GM23248 (cell line): ENCODE results near the gene NHERF1. TPM values are rescaled to one million over a fixed set of nuclear protein-coding genes. Genes with fewer than 3 reads are reported as not detected.

Experiments used
- DNase-seq: peaks from one replicate; pipeline ENCODE4 v3.0.0-alpha.2; 2015
- H2AFZ ChIP-seq: fragments of 200-600 bp; sonication (generic); 2 replicates; pipeline ENCODE4 v1.6.1; 2016; ENCODE audit warnings: antibody characterized with exemption
- H3F3A ChIP-seq: fragments of 200-600 bp; sonication (generic); 2 replicates; pipeline ENCODE4 v1.6.1; 2016; ENCODE audit warnings: mild to moderate bottlenecking, antibody characterized with exemption, mixed run types; ENCODE audit not compliant: insufficient read depth
- H3K27ac ChIP-seq: fragments of 200-600 bp; sonication (generic); 2 replicates; pipeline ENCODE4 v1.5.1; 2016; ENCODE audit warnings: mild to moderate bottlenecking
- H3K27me3 ChIP-seq: fragments of 200-600 bp; sonication (generic); replicated peaks from 2 replicates; pipeline ENCODE4 v1.6.1; 2016; ENCODE audit warnings: mild to moderate bottlenecking; ENCODE audit not compliant: insufficient read depth
- H3K36me3 ChIP-seq: fragments of 200-600 bp; sonication (generic); 2 replicates; pipeline ENCODE4 v1.6.1; 2016; ENCODE audit warnings: low read depth, mild to moderate bottlenecking
- H3K4me1 ChIP-seq: fragments of 200-600 bp; sonication (generic); 2 replicates; pipeline ENCODE4 v1.6.1; 2016; ENCODE audit warnings: mild to moderate bottlenecking; ENCODE audit not compliant: insufficient read depth
- H3K4me2 ChIP-seq: fragments of 200-600 bp; sonication (generic); one replicate; pipeline ENCODE4 v1.6.1; 2016; ENCODE audit warnings: mild to moderate bottlenecking; ENCODE audit not compliant: unreplicated experiment
- H3K4me3 ChIP-seq: fragments of 200-600 bp; sonication (generic); 2 replicates; pipeline ENCODE4 v1.5.1; 2016; ENCODE audit warnings: mild to moderate bottlenecking
- H3K79me2 ChIP-seq: fragments of 200-600 bp; sonication (generic); 2 replicates; pipeline ENCODE4 v1.6.1; 2016; ENCODE audit warnings: mild to moderate bottlenecking; ENCODE audit not compliant: insufficient read depth
- H3K9ac ChIP-seq: fragments of 200-600 bp; sonication (generic); 2 replicates; pipeline ENCODE4 v1.6.1; 2016; ENCODE audit warnings: mild to moderate bottlenecking
- H3K9me2 ChIP-seq: fragments of 200-600 bp; sonication (generic); 2 replicates; pipeline ENCODE4 v1.6.1; 2016; ENCODE audit warnings: mixed run types, mild to moderate bottlenecking, moderate library complexity; ENCODE audit not compliant: insufficient read depth
- H3K9me3 ChIP-seq: fragments of 200-600 bp; sonication (generic); one replicate; pipeline ENCODE4 v1.6.1; 2017; ENCODE audit warnings: low read depth
- H4K20me1 ChIP-seq: fragments of 200-600 bp; sonication (generic); 2 replicates; pipeline ENCODE4 v1.6.0; 2016; ENCODE audit not compliant: insufficient read depth
- EZH2 ChIP-seq: fragments of 200-600 bp; sonication (generic); IDR thresholded peaks from 2 replicates; pipeline ENCODE4 v1.6.1; 2018; ENCODE audit warnings: antibody characterized with exemption, mild to moderate bottlenecking; ENCODE audit not compliant: insufficient read depth, poor library complexity, severe bottlenecking
- EZH2phosphoT487 ChIP-seq: fragments of 200-600 bp; sonication (generic); IDR thresholded peaks from 2 replicates; pipeline ENCODE4 v1.6.1; 2018; ENCODE audit warnings: antibody characterized with exemption, moderate library complexity, mild to moderate bottlenecking, low read depth; ENCODE audit not compliant: insufficient read depth
- WGBS, 2 experiments: methylation state at CpG; one replicate each; pipeline ENCODE4 v1.1.6; 2015 to 2017; ENCODE audit warnings: low lambda C conversion rate in 2 of 2, low coverage in 1 of 2; ENCODE audit errors: missing lambda C conversion rate in 2 of 2; 5-methylcytosine and 5-hydroxymethylcytosine counted together
- in situ Hi-C: fragments of 300-500 bp; cut with MboI; formaldehyde crosslinking; loops from 2 replicates; pipeline ENCODE4 v1.15.0; 2020
- polyA plus RNA-seq: library from polyadenylated mRNA; unstranded; fragments of >200 nt; fragmentation: Nextera tagmentation; extraction: Ambion mirVana; gene quantifications from 2 replicates; pipeline ENCODE4 v1.2.1, GENCODE V29; 2016
- total RNA-seq: library from RNA; depleted of rRNA; stranded (reverse); fragments of >200 nt; shearing (Covaris generic); gene quantifications from 2 replicates; pipeline ENCODE4 v1.2.3, GENCODE V29; 2014

NHERF1 gene
- total and polyA plus RNA-seq, 2 experiments from 2014 or later = 8.0 to 9.1 TPM

DNA sequence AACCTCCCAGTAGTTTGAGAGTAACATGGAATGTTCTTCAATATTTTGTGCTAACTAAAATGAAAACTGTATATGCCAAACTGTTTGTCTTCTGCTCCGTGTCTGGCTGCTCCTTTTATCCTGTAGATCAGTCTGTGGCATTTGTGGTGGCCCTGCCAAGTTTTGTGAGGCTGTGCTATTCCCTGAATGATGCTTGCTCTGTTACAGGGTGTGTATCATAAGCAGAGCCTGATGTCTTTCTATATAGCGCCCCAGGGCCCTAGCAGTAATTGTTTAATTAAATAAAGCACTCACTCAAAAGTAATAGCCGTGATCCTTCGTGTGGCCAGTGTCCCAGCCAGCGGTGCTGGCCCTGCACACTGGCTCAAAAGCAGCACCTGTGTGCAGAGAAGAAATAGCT, 55.5 kb downstream of the NHERF1 start:
- Histone ChIP-seq H4K20me1 (no peaks in the 10 kb centered on the region), H3K9me2 (no peaks in the 10 kb centered on the region), H3F3A (no peaks in the 10 kb centered on the region), H3K9ac (no peak overlapping the region), H3K4me1 (no peaks in the 10 kb centered on the region), H3K4me2 (no peak overlapping the region), H2AFZ (no peak overlapping the region), H3K27ac (no peak overlapping the region), H3K27me3 (no peaks in the 10 kb centered on the region), H3K36me3 (no peaks in the 10 kb centered on the region), H3K9me3 (no peaks in the 10 kb centered on the region), H3K79me2 (no peaks in the 10 kb centered on the region), H3K4me3 (no peak overlapping the region)
- no peak for DNase-seq
- TF ChIP-seq EZH2phosphoT487 (no peak), EZH2 (no peak)
- 95% methylated on average over 5 of the region's 5 CpGs for WGBS, 2 experiments
- in situ Hi-C loops = no loop called here

DNA sequence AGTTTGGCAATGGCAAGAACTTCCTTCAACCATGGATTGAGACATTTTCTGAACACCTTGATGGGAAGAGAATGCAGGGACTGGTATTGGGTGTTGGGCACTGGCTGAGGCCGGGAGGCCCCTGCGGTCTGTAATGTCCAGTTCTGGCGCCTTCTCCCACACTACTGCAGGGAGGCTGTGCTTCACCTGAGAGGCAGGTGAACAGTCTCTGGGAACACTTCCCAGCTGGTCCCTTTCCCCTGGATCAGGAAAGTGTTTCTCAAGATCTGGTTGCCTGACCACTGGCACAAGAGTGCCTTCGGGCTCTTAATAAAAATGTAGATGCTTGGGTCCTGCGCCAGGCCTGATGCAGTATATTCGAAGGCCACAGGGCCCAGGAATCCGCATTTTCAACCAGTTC, 56.3 kb downstream of the NHERF1 start:
- DNase-seq = no peak
- Histone ChIP-seq H3K36me3 (no peaks in the 10 kb centered on the region), H3K4me1 (no peaks in the 10 kb centered on the region), H3K4me3 (no peak overlapping the region), H4K20me1 (no peaks in the 10 kb centered on the region), H3K27me3 (no peaks in the 10 kb centered on the region), H3K4me2 (no peak overlapping the region), H3K27ac (no peak overlapping the region), H3K79me2 (no peaks in the 10 kb centered on the region), H3K9me3 (no peaks in the 10 kb centered on the region), H3K9ac (no peak overlapping the region), H3F3A (no peaks in the 10 kb centered on the region), H2AFZ (no peak overlapping the region), H3K9me2 (no peaks in the 10 kb centered on the region)
- WGBS, 2 experiments = 88 to 92% methylated on average over 7 of the region's 7 CpGs
- TF ChIP-seq EZH2phosphoT487 (no peak), EZH2 (no peak)
- in situ Hi-C loops = no loop called here

DNA sequence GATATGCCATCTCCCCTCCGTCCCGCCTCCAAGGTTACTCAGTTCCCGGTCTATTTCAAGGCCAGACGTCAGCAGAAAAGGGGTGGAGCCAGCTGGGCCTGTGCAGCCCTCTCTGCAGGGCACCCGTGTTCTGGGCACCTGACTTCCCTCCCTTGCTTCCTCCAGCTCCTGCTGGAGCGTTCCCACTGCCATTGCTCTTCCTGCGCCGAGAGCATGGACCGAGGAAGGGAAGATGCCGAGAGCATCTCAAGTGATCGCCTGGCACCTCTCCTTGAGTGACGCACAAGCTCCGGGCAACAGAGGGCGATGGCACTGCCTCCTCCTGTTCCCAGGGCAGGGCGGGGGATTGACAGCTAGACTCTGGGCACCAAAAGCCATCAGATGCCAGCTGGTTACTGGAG, 57.2 kb downstream of the NHERF1 start:
- DNase-seq = no peak
- Histone ChIP-seq H3F3A (no peaks in the 10 kb centered on the region), H3K4me3 (no peak overlapping the region), H3K4me1 (no peaks in the 10 kb centered on the region), H3K4me2 (no peak overlapping the region), H3K9me3 (no peaks in the 10 kb centered on the region), H3K27ac (no peak overlapping the region), H3K27me3 (no peaks in the 10 kb centered on the region), H3K79me2 (no peaks in the 10 kb centered on the region), H2AFZ (no peak overlapping the region), H4K20me1 (no peaks in the 10 kb centered on the region), H3K36me3 (no peaks in the 10 kb centered on the region), H3K9ac (no peak overlapping the region), H3K9me2 (no peaks in the 10 kb centered on the region)
- no peak for TF ChIP-seq EZH2
- no peak for TF ChIP-seq EZH2phosphoT487
- in situ Hi-C loops = no loop called here
- WGBS, 2 experiments = 85% methylated on average over 15 of the region's 15 CpGs

DNA sequence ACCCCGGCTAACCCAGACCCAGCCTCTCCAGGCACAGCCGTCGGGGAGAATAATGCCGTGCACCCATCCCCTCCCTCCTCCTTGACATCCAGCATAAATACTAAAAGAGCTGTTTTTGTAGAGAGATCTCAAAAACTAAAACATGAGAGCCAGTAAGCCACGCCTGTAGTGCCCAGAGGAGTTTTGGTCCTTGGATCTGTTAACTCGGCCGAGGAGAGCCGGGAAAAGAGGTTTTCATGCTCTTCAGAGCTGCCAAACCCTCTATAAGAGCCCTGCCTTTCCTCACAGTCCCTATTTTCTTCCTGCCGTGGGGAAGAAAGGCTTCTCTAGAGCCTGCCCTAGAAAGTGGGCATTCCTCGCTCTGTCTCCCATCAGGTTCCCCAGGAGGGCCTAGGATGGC, 57.9 kb downstream of the NHERF1 start:
- Histone ChIP-seq H2AFZ (no peak overlapping the region), H3K9ac (no peak overlapping the region), H3K9me2 (no peaks in the 10 kb centered on the region), H4K20me1 (no peaks in the 10 kb centered on the region), H3K27me3 (no peaks in the 10 kb centered on the region), H3K27ac (no peak overlapping the region), H3K4me2 (no peak overlapping the region), H3K36me3 (no peaks in the 10 kb centered on the region), H3K9me3 (no peaks in the 10 kb centered on the region), H3K79me2 (no peaks in the 10 kb centered on the region), H3K4me1 (no peaks in the 10 kb centered on the region), H3K4me3 (no peak overlapping the region), H3F3A (no peaks in the 10 kb centered on the region)
- no peak for TF ChIP-seq EZH2
- TF ChIP-seq EZH2phosphoT487 = no peak
- no peak for DNase-seq
- in situ Hi-C loops = no loop called here
- WGBS, 2 experiments = 80 to 84% methylated on average over 10 of the region's 10 CpGs

DNA sequence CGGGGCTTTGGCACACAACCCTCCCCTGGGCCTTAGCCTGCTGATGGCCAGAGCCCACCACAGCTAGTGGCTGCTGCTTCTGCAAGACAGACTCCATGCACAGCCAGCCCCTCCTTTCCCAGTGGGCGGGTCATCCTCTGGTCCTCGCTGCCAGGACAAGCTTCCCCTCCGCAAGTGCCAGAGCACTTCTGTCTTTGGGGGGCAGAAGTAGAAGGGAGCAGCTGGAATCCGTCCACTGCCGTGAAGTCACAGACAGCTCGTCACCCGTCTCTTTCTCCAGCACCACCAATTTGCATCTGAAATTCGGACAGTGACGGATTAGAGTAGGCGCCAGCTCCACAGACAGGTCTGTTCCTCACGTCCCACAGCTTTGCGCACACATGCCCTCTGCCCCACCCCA, 59.0 kb downstream of the NHERF1 start:
- Histone ChIP-seq H3K9me2 (no peaks in the 10 kb centered on the region), H3F3A (no peaks in the 10 kb centered on the region), H3K36me3 (no peaks in the 10 kb centered on the region), H3K4me2 (no peak overlapping the region), H2AFZ (no peak overlapping the region), H3K79me2 (no peaks in the 10 kb centered on the region), H3K9me3 (no peaks in the 10 kb centered on the region), H3K4me3 (no peak overlapping the region), H3K4me1 (no peaks in the 10 kb centered on the region), H3K27ac (no peak overlapping the region), H4K20me1 (no peaks in the 10 kb centered on the region), H3K27me3 (no peaks in the 10 kb centered on the region), H3K9ac (no peak overlapping the region)
- DNase-seq = no peak
- in situ Hi-C loops = no loop called here
- WGBS, 2 experiments = 98 to 100% methylated on average over 10 to 13 of the region's 13 CpGs
- TF ChIP-seq EZH2phosphoT487 = no peak
- no peak for TF ChIP-seq EZH2
